Esophagus squamous epithelium (tissue), 5 donors: ENCODE measurements around the gene KIAA0319L. TPM values are rescaled to one million over a fixed set of nuclear protein-coding genes. Genes with fewer than 3 reads are reported as not detected.

Experiments
- DNase-seq: peaks from one replicate; lab custom pipeline; 2025; lab: John Stamatoyannopoulos, UW
- H3K27ac ChIP-seq, 4 donors: fragments of 200-600 bp; sonication (generic); one replicate each; pipeline ENCODE4 v1.5.1; 2016 to 2019; ENCODE audit warnings: mild to moderate bottlenecking in 1 of 4
- H3K27me3 ChIP-seq, 4 donors: fragments of 200-600 bp; sonication (generic); 1 replicate in 3 of 4; 2 replicates in 1 of 4; pipeline versions ENCODE4 v1.5.1 to v1.6.0; 2017 to 2021; ENCODE audit warnings: antibody characterized with exemption in 1 of 4
- H3K36me3 ChIP-seq, 3 donors: fragments of 200-600 bp; sonication (generic); one replicate each; pipeline ENCODE4 v1.5.1; 2016 to 2019
- H3K4me1 ChIP-seq, 3 donors: fragments of 200-600 bp; sonication (generic); one replicate each; pipeline ENCODE4 v1.5.1; 2017 to 2019
- H3K4me3 ChIP-seq, 4 donors: fragments of 200-600 bp; sonication (generic); 1 replicate in 3 of 4; 2 replicates in 1 of 4; pipeline ENCODE4 v1.5.1; 2016 to 2019; ENCODE audit warnings: mild to moderate bottlenecking in 2 of 4, moderate library complexity in 1 of 4
- H3K9me3 ChIP-seq, 3 donors: fragments of 200-600 bp; sonication (generic); one replicate each; pipeline ENCODE4 v1.5.1; 2016 to 2019
- CTCF ChIP-seq, 6 experiments: fragments of 450-650 bp in 4 of 6; fragments of 200-600 bp in 2 of 6; sonication (generic) in 2 of 6; IDR thresholded peaks; one replicate each; pipeline ENCODE4 v1.5.1; 2016 to 2019; ENCODE audit warnings: antibody characterized with exemption in 6 of 6, mild to moderate bottlenecking in 4 of 6, moderate library complexity in 4 of 6
- POLR2A ChIP-seq, 4 donors: fragments of 450-650 bp; IDR thresholded peaks; one replicate each; pipeline ENCODE4 v1.6.1; 2017; ENCODE audit warnings: antibody characterized with exemption in 4 of 4, mild to moderate bottlenecking in 4 of 4, moderate library complexity in 3 of 4
- WGBS, 2 donors: methylation state at CpG; one replicate each; pipeline ENCODE4 v1.1.5; 2018; 5-methylcytosine and 5-hydroxymethylcytosine counted together
- intact Hi-C: fragments of 100-400 bp; cut with DNase I; formaldehyde crosslinking; loops from one replicate; pipeline ENCODE4 v1.15.0; 2022
- total RNA-seq, 4 donors: library from RNA; depleted of rRNA; stranded (reverse); fragments of >200 nt; gene quantifications; one replicate each; pipeline ENCODE4 v1.1.0, GENCODE V29; 2016
- donor health status: DM: yes; HTN: yes; CAD: no.

The KIAA0319L gene
- total RNA-seq, 4 donors from 2014 or later: 24.8 to 53.4 (median 28.4) TPM

DNA sequence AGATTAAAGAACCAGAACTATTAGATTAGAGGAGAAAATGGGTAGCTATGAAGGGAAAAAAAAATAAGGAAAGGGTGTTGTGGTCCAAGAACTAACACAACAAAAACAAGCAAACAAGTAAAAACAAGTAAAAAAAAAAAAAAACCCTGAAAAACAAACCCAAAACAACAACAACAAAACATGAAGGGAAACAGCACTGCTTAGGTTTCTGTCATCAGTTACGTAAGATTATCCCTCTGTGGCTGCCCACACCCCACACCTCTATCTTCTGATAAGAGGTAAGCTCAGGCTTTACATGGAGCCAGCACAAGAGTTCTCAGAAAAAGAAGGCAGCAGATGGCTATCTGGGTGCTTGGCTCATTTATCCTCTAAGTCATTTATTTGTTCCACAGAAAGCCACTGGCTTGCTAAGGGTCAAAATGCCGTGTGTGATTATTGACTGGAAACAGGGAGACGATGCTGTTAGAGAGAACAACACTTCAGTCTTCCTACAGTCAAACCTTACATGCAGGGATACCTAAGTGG, 57.5 kb downstream of the KIAA0319L start:
- WGBS, 2 donors: 62 to 71% methylated on average over 3 of the region's 3 CpGs
- no peak overlapping the region for H3K27ac ChIP-seq
- H3K36me3 ChIP-seq: peaks cover 0 to 2% (median 0%) of the 10 kb centered on the region in 3 donors
- TF ChIP-seq POLR2A (IDR thresholded peaks at IDR 0.05): no peak
- no peak for TF ChIP-seq CTCF (IDR thresholded peaks at IDR 0.05)
- H3K4me3 ChIP-seq: no peak overlapping the region
- H3K4me1 ChIP-seq: peaks cover 0 to 9% (median 0%) of the 10 kb centered on the region in 3 donors
- no peaks in the 10 kb centered on the region for H3K9me3 ChIP-seq
- intact Hi-C loops: no loop called here
- no peak for DNase-seq
- H3K27me3 ChIP-seq: no peaks in the 10 kb centered on the region

GRCh38 chr1:35499231-35499630, 58.0 kb downstream of the KIAA0319L start:
- Histone ChIP-seq H3K4me3 (no peak overlapping the region), H3K9me3 (no peaks in the 10 kb centered on the region), H3K4me1 (peaks cover 0 to 9% (median 0%) of the 10 kb centered on the region in 3 donors), H3K36me3 (peaks cover 0 to 7% (median 0%) of the 10 kb centered on the region in 3 donors), H3K27me3 (no peaks in the 10 kb centered on the region), H3K27ac (no peak overlapping the region)
- intact Hi-C loops: no loop called here
- DNase-seq: no peak
- WGBS, 2 donors: 82 to 83% methylated on average over 4 of the region's 4 CpGs
- no peak for TF ChIP-seq POLR2A (IDR thresholded peaks at IDR 0.05)
- TF ChIP-seq CTCF (IDR thresholded peaks at IDR 0.05): no peak

GRCh38 chr1:35497571-35497970, 59.6 kb downstream of the KIAA0319L start:
- 81 to 86% methylated on average over 2 of the region's 2 CpGs for WGBS, 2 donors
- H3K27me3 ChIP-seq: no peaks in the 10 kb centered on the region
- peaks cover 0 to 18% (median 0%) of the 10 kb centered on the region in 3 donors for H3K36me3 ChIP-seq
- intact Hi-C loops: no loop called here
- H3K27ac ChIP-seq: no peak overlapping the region
- no peaks in the 10 kb centered on the region for H3K9me3 ChIP-seq
- TF ChIP-seq POLR2A (IDR thresholded peaks at IDR 0.05) (no peak), CTCF (IDR thresholded peaks at IDR 0.05) (no peak)
- no peak for DNase-seq
- H3K4me3 ChIP-seq: no peak overlapping the region
- peaks cover 0 to 9% (median 0%) of the 10 kb centered on the region in 3 donors for H3K4me1 ChIP-seq

GRCh38 chr1:35490250-35490649, 67.0 kb downstream of the KIAA0319L start:
- Histone ChIP-seq H3K9me3 (no peaks in the 10 kb centered on the region), H3K36me3 (peaks cover 0 to 25% (median 0%) of the 10 kb centered on the region in 3 donors), H3K4me1 (peaks cover 0 to 17% (median 3%) of the 10 kb centered on the region in 3 donors), H3K27me3 (no peaks in the 10 kb centered on the region), H3K4me3 (no peak overlapping the region), H3K27ac (no peak overlapping the region)
- intact Hi-C loops: no loop called here
- no peak for TF ChIP-seq POLR2A (IDR thresholded peaks at IDR 0.05)
- no peak for TF ChIP-seq CTCF (IDR thresholded peaks at IDR 0.05)
- 81 to 86% methylated on average over 1 of the region's 1 CpG for WGBS, 2 donors
- no peak for DNase-seq

- peaks cover 0 to 9% (median 0%) of the 10 kb centered on the region in 3 donors for H3K36me3 ChIP-seq
- DNase-seq: no peak
- no peaks in the 10 kb centered on the region for H3K9me3 ChIP-seq
- H3K27me3 ChIP-seq: no peaks in the 10 kb centered on the region
- peaks cover 0 to 17% (median 3%) of the 10 kb centered on the region in 3 donors for H3K4me1 ChIP-seq
- TF ChIP-seq CTCF (IDR thresholded peaks at IDR 0.05): no peak
- TF ChIP-seq POLR2A (IDR thresholded peaks at IDR 0.05): no peak
- no peak overlapping the region for H3K4me3 ChIP-seq
- 14 to 22% methylated on average over 2 of the region's 2 CpGs for WGBS, 2 donors
- intact Hi-C loops: no loop called here
- H3K27ac ChIP-seq: peak overlapping the region in 1 of 4 donors; percentile 3
These were observed 68.9 kb downstream of the KIAA0319L start for GRCh38 chr1:35488336-35488735.
